Activated CD4-positive, alpha-beta T cell treated with anti-CD3 and anti-CD28 coated beads for 1 hour (primary cell): ENCODE results near the gene NEO1.

Source experiments
- DNase-seq: peaks from one replicate; pipeline ENCODE4 v3.0.0-alpha.2; 2020

Gene NEO1

DNA sequence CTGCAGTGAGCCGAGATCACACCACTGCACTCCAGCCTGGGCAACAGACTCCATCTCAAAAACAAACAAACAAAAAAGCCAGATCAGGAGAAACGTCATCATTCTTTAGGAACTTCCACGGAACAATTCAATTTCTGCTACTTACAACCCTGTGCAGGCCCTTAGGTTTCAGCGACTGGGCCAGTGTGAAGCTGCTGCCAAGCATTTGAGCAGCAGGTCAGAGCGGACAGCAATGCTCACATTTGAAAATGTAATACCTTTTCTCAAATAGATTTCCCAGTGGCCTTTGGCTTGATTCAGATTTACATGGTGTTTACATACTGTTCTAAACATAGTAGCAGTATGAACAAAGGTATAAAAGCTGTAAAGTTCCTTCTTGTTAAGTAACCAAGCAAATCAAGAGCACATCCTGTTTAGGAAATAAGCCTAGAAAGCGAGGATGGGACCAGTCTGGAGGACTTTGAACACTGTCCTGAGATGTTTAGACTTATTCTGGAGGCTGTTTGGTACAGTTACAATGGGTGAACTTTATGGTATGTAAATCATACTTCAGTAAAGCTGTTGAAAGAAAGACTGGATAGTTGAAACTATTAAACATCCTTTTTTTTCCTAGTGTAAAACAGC is 175.3 kb downstream of the NEO1 start:
- no peak for DNase-seq

DNA sequence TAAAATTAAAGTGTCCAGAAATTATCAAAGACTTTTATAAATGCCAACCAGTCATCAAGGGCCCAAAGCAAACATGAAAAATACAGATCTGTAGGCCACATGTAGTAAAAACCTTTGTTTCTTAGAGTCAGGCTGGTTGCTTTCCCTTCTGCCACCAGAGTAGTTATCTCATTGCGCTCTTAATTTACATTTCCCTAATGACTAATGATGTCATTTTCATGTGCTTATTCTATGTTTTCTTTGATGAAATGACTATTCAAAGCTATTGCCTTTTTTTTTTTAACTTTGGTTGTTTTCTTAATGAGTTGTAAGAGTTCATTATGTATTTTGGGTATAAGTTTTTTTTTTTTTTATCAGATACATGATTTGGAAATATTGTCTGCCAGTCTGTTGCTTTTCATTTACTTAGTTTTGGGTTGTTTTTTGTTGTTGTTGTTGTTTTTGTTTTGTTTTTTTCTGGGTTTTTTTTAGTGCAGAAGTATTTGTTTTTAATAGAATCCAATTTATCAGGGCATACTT is 175.9 kb downstream of the NEO1 start:
- no peak for DNase-seq

DNA sequence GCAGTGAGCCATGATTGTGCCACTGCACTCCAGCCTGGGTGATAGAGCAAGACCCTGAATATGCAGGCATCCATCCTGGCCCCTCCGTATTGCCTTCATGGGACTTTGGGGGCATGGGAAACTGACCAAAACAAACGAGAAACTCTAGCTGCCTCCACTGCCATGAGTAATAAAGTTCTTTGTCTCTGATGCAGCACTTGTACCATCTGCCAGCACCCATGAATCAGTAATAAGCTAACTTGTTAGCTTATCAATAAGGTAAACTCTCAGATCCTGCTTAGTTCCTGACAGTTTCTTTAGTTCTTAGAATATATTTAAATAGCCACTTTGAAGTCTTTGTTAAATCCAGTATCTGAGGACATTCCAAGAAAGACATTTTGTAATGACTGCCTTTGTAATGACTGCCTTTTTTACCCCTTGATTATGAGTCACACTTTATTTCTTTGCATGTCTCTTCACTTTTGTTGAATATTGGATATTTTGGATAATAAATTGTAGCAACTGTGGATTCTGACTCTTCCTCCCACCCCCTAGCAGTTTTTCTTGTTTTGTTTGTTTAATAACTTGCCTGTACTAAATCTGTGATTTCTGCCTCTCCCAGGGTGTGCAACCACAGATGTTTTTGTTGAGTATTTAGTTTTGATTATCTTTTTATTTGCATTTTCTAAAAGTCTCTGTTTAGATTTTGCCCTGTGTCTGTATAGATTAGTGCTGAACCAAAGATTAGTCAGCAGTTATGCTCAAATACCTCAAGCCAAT is 179.6 kb downstream of the NEO1 start:
- no peak for DNase-seq

DNA sequence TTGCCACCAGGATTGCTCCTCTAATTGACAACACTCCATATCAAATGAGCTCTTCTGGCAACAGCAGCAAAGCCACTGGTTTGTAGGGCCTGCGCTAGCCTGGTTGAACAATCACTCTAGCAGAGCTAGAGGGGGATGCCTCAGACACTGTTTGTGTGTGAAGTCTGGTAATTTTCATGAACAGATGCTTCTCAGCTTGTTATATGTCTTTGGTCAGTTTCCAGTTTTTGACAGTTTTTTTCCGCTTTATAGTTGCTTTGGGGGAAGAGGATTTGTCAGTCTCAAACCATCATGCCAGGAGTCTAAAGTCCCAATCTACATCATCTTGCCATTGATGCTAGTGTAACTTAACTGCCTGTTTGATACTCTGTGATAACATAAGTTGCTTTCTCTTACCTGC is 180.5 kb downstream of the NEO1 start:
- no peak for DNase-seq

DNA sequence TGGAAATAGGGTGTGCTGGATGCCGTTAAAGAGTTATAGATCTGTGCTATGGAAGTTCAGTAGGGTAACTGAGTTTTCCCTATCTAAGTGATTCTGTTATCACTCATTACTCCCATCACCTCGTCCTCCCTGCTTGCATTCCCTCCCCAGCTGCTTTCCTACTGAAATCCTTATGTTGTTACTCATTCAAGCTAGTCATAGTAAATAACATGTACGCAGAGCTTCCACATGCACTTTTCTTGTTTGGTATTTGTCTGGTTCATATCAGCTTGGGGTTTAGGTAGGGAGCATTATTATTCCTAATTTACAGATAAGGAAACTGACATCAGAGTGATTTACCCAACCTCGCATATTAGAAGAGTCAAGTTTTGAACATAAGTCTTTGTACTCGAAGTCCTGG is 181.4 kb downstream of the NEO1 start:
- DNase-seq = no peak

DNA sequence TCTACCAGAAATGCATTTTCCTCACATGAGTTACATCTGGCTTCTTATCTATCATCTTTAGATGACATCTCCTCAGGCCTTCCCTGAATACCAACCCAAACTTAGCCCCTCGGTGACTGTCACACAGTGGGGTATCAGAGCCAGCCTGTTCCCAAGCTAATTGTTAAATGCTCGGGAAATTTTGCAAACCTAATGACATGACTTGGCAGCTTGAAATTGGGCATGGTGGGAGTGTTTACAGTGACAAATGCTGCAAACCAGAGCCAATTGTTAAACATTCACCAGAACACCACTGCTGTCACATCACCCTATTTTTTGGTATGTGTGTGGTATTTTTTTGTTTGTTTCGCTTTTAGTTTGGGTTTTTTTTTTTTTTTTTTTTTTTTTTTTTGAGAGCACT is 185.6 kb downstream of the NEO1 start:
- DNase-seq = no peak

DNA sequence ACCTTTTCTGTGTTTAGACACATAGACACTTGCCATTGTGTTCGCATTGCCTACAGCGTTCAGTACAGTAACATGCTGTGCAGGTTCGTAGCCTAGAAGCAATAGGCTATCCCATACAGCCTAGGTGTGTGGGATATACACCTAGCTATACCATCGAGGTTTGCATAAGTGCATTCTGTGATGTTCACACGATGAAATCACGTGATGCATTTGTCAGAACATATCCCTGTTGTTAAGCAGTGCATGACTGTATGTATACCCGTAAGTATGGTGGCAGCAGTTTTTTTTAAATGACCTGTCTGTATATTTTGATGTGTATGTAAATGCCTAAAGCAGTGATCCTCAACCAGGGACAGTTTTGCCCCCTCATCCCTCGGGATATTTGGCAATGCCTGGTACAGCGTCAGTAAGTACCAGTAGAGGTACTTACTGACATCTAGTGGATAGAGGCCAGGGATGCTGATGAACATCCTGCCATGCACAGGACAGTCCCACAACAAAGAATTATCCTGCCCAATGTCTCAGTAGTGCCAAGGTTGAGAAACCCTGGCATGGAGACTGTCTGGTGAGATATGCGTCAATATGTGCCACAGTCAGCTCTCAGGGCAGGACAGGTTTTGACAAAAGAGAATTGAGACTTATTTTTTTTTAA is 187.4 kb downstream of the NEO1 start:
- DNase-seq = no peak

DNA sequence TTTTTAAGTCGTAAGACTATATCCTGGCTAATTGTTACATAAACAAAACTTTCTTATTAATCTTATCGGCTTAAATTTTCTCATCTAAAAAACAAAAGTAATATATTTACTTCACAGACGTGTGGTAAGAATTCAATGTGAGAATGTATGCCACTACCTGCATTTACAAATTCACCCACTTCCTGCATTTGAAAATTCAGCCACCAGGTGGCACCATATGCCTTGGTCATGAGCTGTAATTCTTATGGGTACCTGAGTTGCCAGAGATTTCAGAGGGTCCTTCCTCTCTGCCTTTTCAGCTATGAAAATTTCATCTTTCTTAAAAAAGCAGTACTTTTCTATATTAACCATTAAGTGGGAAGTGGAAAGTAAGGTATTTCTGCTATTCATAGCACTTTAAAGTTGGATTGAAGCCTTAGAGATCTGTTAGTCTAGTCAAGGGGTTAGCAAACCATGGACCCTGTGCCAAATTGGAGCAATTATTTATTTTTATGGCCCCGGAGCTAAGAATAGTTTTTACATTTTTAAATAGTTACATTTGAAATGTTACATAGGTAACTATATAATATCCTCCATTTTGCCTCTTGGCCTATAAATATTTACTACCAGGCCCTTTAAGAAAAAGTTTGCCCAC is 188.7 kb downstream of the NEO1 start:
- DNase-seq = peak; percentile 44

DNA sequence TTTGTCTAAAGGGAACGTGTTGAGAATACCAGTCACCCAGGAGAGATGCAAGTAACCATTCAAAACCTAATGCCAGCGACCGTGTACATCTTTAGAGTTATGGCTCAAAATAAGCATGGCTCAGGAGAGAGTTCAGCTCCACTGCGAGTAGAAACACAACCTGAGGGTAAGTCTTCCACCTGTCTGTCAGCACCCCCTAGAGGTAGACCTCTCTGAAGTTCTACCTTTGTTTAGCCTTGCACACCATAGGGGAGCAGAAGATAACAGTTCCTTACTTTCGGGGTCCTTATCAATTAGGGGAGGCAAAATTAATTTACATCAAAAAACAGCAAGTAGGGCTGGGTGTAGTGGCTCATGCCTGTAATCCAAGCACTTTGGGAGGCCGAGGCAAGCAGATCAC is 192.1 kb downstream of the NEO1 start:
- DNase-seq = no peak

DNA sequence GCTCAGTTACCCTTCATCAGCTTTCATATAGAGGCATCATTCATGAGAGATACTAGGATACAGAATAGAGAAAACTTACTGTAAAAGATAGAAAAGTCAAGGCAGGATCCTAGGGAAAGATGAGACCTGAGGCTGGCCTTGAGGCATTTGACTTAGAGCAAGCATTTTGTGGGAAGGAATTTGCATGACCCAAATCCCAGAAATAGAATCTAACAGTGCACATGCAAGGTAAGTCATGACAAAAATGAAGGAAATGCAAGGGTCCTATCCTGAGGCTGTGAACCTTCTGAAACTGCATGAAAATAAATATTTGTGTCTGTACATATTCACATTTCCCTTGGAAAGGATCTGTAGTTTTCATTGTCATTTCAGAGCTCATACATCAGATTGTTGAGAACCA is 194.2 kb downstream of the NEO1 start:
- no peak for DNase-seq

DNA sequence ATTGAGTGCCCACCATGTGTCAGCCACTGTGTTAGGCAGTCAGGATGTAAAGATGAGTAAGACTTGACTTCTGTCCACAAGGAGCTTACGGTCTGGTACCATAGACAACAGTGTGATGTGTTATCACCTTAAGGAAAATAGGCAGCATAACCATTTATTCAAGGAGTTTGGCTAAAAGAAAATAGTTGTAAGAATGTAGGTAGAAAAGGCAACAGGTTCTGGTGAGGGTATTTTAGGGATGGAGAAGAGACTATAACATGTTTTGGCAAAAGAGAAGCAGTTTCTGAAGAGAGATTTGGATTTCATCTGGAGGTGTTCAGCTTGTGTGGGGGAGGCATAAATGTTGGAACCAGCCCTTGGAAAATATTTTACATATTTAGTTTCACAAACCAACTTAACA is 194.6 kb downstream of the NEO1 start:
- DNase-seq = no peak

DNA sequence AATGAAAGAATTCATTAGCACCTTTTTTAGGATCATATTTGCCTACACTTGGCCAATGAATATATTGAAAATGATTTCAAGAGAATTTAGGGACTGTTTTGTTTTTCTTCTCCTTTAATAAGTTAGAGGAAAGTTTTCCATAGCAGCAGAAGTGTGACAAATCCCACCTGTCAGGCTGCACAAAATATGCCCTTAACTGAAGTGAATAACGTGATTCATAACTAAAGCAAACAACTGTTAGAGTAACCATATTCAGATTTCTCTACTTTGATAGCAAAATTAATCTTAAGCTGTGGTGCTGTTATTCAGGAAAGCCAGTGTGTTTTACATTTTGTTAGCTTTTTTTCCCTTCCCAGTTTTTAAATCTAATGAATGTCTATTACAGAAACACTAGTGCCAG is 195.1 kb downstream of the NEO1 start:
- DNase-seq = no peak

DNA sequence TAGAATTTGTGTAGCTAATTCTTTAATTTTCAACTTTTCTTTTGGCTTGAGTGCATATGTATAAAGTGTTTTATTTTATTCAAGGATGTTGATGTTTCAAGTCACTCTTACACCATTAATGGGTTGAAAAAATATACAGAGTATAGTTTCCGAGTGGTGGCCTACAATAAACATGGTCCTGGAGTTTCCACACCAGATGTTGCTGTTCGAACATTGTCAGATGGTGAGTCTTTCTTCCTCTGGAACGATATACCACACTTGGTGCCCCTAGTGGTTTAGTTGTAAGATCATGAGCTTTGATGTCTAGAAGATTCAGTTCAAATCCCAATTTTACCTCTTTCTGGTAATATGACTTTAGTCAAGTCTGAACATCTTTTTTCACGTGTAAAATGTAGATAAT is 197.2 kb downstream of the NEO1 start:
- no peak for DNase-seq

DNA sequence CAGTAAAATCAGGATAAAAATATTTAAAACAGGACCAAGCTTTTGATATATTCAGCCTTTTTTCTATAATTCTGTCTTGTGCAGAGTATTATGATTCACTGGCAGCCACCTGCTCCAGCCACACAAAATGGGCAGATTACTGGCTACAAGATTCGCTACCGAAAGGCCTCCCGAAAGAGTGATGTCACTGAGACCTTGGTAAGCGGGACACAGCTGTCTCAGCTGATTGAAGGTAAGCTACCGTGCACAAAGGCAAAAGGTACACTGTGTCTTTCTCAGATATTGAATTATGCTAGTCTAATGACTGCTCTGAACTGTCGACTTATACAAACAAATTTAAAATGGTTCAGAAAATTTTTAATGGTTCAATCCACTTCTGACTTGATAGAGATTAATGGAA is 202.3 kb downstream of the NEO1 start:
- no peak for DNase-seq

DNA sequence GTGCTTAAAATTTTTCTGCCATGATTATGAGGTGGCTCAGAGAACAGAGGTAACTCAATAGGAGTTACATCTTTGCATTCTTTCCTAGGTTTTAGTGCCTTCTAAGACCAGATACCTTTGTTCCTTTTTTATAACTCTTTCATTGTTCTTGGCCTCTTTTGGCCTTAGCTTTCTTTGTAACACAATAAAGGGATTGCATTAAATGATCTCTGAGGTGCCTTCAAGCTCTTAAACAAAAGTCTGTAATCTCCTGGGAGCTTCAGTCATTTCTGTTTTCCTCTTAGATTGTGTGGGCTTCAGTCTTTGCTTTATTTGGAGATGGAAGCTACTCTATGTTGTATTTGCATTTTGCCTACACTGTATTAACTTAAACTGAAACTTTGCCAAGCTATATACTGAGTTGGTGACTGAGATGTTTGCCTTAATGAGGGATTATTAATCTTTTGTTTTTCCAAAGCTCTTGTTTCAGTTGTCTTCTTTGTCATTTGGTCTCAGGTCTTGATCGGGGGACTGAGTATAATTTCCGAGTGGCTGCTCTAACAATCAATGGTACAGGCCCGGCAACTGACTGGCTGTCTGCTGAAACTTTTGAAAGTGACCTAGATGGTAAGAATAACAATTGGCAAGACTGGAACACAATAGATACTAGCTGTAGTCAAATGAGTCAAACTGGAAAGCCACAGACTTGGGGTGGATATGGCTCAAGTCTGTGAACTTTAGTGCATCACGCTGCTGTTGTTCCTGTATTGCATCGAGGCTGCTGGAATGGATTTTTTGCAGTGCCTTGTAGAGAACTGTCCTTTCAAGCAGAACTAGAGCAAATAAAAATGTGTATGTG is 206.2 kb downstream of the NEO1 start:
- no peak for DNase-seq

DNA sequence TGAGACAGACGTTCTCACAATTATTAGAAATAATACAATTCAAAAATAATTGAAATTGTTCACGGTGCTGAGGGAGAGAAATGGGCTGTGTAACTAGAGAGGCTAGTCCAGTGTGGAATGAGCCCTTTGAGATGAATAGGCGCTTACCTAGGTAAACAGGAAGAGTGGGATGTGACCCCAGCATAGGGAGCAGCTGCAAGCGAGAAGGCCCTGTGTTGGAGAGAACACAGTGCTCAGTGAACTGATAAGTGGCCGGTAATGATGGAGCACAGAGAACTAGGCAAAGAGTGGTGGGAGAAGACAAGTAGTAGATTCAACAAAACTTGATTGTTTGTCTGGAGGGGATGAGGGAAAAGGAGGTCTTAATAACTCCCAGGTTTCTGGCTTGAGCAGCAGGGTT is 212.6 kb downstream of the NEO1 start:
- DNase-seq = no peak

DNA sequence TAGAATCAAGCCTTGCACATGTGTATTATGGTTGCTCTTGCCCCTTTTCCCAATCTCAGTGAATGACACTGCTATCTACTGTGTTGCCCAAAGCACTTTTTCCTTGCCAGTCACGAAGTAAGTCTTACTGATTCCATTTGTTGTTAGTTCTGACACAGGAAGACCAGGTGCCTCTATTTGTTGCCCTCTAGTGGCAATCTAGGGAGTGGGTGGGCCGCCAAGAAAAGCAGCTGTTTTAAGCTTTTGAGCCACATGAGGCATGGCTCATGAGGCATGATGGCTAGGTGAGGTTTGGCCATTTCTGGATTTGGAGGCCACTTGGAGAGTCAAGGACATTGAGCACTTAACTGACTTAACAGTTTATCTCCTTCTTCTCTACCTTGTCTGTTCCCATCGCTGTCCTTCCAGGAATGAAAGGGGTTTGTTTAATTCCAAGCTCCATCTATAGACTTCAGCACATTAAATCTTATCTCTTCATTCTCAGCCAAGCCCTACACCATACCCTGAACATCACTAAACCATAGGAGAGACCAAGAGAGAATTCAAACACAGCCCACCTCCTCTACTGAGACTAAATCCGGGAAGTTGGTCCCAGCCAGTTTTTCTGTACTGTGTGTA is 213.4 kb downstream of the NEO1 start:
- DNase-seq = peak; percentile 10

DNA sequence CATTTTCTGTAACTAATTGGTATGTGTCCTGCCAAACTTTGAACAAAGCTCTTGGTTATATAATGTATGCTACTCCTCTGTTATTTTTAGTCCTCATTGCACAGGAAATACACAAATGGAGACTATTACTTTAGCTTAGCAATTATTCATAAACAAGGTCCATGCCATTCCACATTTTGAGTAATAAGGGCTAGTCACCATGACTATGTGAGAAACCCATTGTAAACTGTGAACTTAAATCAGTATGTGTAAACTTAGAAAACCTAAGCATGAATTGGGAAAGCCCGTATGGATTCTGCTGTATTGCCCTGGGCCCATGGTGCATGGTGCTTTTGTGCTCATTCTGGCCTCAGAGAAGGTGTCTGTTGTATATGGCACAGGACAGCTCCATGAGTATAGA is 216.2 kb downstream of the NEO1 start:
- DNase-seq = no peak

DNA sequence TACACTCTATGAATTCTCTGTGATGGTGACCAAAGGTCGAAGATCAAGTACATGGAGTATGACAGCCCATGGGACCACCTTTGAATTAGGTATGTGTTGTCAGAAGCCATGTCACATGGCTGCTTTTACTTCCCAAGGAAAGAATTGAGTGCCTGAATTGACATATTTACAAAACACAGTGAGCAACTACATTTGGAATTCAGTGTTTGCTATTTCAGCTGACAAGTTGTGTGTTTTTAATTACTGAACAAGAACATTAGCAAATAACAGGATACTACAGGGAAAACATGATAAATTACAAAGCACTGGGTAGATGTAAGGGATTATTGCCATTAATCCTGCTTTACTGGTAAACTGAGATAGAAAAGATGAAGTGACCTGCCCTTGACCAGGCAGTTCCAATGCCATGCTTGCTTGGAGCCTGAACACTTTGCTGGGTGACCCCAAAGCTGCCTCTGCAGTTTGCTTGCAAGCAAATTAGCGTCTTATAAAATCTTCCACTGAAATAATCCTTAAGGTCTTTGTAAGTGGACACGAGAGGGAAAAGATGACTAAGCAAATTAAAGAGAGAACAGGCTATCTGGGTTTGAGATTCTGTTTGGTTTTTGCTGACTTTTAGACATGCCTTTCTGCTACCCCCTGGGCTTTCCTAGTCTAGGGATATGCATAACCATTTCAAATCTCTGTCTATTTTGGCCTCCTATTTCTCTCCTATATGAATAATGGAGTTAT is 218.3 kb downstream of the NEO1 start:
- no peak for DNase-seq

DNA sequence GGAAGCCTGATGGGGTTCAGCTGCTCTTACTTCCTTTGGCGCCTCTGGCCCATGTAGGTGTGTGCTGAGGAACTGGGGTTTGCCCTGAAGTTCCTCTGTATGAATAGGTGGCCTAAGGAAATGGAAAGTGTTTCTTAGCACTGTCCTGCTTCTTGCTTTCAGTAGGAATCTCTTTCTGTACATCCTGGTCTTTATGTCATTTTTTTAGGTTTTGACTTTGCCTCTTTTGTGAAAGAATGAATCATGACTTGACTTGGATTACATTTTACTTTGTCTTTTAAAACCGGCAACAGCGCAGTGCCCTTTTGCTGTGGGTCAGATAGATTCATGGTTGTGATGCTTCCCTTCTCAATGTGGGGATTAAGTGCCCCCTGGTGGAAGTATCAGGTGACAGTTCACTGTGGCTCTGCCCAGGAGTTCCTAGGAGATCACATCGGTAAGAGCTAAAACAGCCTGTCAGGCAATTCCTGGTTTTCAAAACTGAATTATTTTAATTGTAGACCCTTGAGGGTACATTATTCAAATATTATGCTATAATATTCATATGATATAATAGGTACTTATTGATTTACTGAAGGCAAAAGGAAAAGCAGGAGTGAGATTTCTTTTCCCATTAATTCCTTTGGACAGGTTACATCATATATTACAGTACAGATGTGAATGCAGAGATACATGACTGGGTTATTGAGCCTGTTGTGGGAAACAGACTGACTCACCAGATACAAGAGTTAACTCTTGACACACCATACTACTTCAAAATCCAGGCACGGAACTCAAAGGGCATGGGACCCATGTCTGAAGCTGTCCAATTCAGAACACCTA is 221.1 kb downstream of the NEO1 start:
- no peak for DNase-seq

DNA sequence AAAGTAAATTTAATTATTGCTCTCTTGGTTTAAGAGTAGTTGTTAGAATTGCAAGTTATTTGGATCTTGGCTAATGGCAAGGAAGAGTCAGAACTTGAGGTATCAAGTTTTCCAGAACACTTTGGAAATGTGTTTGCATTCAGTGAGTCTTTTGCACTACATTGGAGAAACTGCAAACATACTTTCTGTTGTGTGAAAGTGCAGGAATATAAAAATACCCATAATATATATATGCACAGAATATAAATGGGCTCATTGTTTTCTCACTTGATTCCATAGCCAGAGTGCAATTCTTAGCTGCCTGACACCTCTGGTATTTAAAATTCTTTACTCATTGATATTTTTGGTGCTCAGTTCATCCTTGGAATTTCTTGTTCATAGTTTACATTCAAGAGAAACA is 223.6 kb downstream of the NEO1 start:
- DNase-seq = no peak
